Measurements from ENCODE around the gene UROS.

- TF ChIP-seq CTCF (IDR thresholded peaks at IDR 0.05; ENCODE audit: low read depth, low read length, poor library complexity, severe bottlenecking), result no peak
- TF ChIP-seq EZH2phosphoT487 (IDR thresholded peaks at IDR 0.05; ENCODE audit: borderline replicate concordance, low read length), result no peak
Measured at GRCh38 chr10:125781374-125781773, 41.7 kb downstream of the UROS start.
